ENCODE results near the gene TBC1D22B.

TBC1D22B gene

DNA sequence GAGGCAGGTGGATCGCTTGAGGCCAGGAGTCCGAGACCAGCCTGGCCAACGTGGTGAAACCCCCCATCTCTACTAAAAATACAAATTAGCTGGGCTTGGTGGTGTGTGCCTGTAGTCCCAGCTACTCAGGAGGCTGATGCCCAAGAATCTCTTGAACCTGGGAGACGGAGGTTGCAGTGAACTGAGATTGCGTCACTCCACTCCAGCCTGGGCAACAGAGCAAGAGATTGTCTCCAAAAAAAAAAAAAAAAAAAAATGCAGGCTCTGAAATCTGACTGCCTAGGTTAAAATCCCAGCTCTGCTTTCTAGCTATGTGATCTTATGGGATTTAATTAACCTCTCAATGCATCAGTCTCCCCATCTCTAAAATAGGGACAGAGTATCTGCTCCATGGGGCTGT lies 3.6 kb downstream of the TBC1D22B start:
- in situ Hi-C loops (cut with MboI; ENCODE audit: low sequenced_read_pairs, unreplicated experiment): no loop called here
- DNase-seq (ENCODE audit: low spot score): no peak
- TF ChIP-seq, protein P1, sequence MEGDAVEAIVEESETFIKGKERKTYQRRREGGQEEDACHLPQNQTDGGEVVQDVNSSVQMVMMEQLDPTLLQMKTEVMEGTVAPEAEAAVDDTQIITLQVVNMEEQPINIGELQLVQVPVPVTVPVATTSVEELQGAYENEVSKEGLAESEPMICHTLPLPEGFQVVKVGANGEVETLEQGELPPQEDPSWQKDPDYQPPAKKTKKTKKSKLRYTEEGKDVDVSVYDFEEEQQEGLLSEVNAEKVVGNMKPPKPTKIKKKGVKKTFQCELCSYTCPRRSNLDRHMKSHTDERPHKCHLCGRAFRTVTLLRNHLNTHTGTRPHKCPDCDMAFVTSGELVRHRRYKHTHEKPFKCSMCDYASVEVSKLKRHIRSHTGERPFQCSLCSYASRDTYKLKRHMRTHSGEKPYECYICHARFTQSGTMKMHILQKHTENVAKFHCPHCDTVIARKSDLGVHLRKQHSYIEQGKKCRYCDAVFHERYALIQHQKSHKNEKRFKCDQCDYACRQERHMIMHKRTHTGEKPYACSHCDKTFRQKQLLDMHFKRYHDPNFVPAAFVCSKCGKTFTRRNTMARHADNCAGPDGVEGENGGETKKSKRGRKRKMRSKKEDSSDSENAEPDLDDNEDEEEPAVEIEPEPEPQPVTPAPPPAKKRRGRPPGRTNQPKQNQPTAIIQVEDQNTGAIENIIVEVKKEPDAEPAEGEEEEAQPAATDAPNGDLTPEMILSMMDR (IDR thresholded peaks at IDR 0.05; ENCODE audit: borderline replicate concordance, control extremely low read depth, extremely low read depth, insufficient read depth, missing control alignments): no peak

DNA sequence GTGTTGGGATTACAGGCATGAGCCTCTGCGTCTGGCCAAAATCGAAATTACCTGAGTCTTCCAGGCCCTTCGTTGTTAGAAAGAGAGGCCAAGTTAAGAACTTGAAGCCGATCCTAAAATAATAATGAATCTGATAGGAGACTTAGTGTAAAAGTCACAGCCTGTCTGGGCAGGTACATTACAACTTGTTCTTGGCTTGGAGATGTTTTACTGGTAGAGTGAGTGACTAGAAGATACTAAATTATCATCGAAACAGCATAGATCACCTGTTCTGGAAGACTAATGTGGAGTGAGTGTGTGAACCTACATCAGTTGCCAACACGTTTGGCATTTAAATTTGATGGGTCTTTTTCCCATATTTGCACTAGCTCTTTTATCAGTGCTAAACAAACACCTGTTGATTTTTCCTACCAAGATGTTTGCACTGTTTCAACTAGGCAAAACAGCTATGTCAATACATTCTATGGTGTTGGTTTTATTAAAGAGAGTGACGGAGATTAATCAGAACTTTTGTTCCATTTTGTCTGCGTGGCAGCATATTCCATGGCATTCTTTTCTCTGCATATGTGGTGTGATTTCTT lies 5.0 kb downstream of the TBC1D22B start:
- TF ChIP-seq, protein P1 (IDR thresholded peaks at IDR 0.05; ENCODE audit: borderline replicate concordance, control extremely low read depth, extremely low read depth, insufficient read depth, missing control alignments): no peak
- in situ Hi-C loops (cut with MboI; ENCODE audit: low sequenced_read_pairs, unreplicated experiment): no loop called here
- no peak for DNase-seq (ENCODE audit: low spot score)

DNA sequence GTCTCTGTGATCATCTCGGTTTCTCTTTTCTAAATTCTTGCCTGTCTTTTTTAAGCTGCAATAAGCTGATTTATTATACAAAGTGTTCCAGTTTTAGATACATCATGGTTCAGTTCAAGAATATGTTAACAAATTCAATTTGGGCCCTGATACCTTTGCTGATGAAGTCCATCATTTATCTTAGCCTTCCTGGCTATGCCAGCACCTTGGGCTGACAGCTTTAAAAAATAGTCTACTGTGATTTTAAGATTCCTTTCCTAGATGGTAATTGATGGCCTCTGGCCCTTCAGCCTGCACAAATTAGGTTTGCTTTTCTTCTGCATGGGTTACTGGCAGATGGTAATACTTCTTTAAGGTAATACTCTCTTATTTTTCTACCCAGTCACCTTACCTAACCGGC lies 7.4 kb downstream of the TBC1D22B start:
- in situ Hi-C loops (cut with MboI; ENCODE audit: low sequenced_read_pairs, unreplicated experiment): no loop called here
- TF ChIP-seq, protein P1 (IDR thresholded peaks at IDR 0.05; ENCODE audit: borderline replicate concordance, control extremely low read depth, extremely low read depth, insufficient read depth, missing control alignments): no peak
- DNase-seq (ENCODE audit: low spot score): no peak

DNA sequence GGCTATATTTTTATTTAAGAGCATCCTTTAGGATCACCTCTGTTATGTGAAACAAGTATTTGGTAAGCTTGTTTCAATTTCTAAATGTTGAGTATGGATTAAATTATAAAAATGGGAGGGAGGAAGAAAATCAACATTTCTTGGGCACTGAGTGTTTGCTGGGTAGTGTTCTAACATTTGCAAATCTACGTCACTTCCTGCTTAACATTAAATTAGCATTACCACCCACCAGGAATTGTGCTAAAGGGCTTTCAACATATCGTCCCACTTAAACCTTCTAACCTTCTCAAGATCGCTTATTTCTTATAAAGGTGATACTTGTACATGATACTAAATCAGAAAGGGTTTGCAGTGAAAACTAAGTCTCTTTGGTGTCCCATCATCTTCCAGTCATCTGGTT lies 8.3 kb downstream of the TBC1D22B start:
- no peak for DNase-seq (ENCODE audit: low spot score)
- TF ChIP-seq, protein P1 (IDR thresholded peaks at IDR 0.05; ENCODE audit: borderline replicate concordance, control extremely low read depth, extremely low read depth, insufficient read depth, missing control alignments): no peak
- in situ Hi-C loops (cut with MboI; ENCODE audit: low sequenced_read_pairs, unreplicated experiment): no loop called here

DNA sequence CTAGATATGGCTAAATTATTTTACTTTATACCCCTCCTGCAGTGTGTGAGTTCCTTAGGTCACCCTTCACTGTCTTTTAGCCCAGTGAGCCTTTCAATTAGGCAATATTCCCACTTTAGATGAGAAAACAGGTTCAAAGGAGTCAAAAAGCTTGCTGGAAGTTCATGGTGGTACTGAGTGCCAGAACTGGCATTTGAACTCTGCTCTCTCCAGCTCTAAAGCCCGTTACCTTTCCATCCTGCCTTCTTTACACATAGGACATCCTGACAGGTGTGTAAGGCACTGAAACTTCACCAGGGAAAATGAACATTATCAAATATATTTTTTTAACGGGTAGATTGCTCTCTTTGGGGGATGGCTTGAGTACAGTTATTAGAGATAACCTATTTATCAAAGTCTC lies 11.5 kb downstream of the TBC1D22B start:
- in situ Hi-C loops (cut with MboI; ENCODE audit: low sequenced_read_pairs, unreplicated experiment): no loop called here
- DNase-seq (ENCODE audit: low spot score): no peak
- TF ChIP-seq, protein P1 (IDR thresholded peaks at IDR 0.05; ENCODE audit: borderline replicate concordance, control extremely low read depth, extremely low read depth, insufficient read depth, missing control alignments): no peak

DNA sequence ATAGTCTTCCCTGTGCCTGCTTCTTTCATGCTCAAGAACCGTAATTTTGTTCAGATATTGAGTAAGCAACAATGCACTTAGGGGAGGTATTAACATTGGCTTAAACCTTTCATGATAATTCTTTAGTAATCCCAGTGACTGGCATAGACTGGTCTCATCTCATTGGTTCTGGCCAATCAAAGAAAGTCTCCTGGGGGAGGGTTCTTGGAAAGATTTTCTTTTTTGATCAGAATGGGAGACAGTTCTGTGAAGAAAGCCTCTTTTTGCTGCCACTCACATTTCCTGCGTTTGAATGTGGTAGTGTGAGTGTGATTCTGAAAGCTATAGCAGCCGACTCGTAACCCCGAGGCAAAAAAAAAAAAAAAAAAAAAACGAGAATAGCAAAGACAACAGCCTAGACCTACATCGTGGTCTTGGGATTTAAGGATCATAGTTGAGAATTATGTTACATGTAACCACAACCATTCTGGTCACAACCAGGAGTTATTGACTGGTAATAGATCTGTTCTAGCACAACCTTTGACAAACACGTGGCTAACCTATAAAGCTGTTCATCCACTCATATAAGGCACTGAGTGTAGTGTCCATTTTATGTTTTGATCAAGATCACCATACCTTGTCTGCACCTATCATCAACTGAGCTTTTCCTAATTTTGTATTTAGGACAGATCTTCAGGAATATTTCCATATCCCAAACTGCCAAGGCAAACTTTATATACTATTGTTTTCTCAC lies 15.4 kb downstream of the TBC1D22B start:
- no peak for DNase-seq (ENCODE audit: low spot score)
- in situ Hi-C loops (cut with MboI; ENCODE audit: low sequenced_read_pairs, unreplicated experiment): no loop called here
- TF ChIP-seq, protein P1 (IDR thresholded peaks at IDR 0.05; ENCODE audit: borderline replicate concordance, control extremely low read depth, extremely low read depth, insufficient read depth, missing control alignments): no peak
